ENCODE measurements around the gene ZNF143.
"Not testable (repeated sequence)": the region's sequence is repeated elsewhere in the genome, so short reads cannot be mapped to it uniquely, and the experiment has no call there.

The ZNF143 gene

GRCh38 chr11:9460322-9461062 lies at the start of gene ZNF143:
TSS of gene ZNF143 (plus strand) at chr11:9461012. CDS start at chr11:9471309, 10,297 bp downstream.
- peak; percentile 98 to 100 (median 100) for DNase-seq

- DNase-seq, result no peak
Observed at GRCh38 chr11:9428706-9429105, 32.1 kb upstream of the ZNF143 start.

GRCh38 chr11:9438611-9439010 lies 22.2 kb upstream of the ZNF143 start:
- DNase-seq, result no peak

GRCh38 chr11:9446230-9446629 lies 14.6 kb upstream of the ZNF143 start:
- DNase-seq, result no peak

- no peak for DNase-seq
Observed at GRCh38 chr11:9448576-9449352, 12.0 kb upstream of the ZNF143 start.

- not testable (repeated sequence) for DNase-seq
Observed at GRCh38 chr11:9452023-9452422, 8.8 kb upstream of the ZNF143 start.

GRCh38 chr11:9455722-9456121 lies 5.1 kb upstream of the ZNF143 start:
- DNase-seq, result no peak

GRCh38 chr11:9459667-9460321 lies 1.0 kb upstream of the ZNF143 start:
- DNase-seq, result peak in 1 of 6 experiments; percentile 62

- DNase-seq, result peak in 5 of 6 experiments; percentile 71 to 93 (median 78)
Observed at GRCh38 chr11:9461063-9461759, 399 bp downstream of the ZNF143 start.

GRCh38 chr11:9461760-9462134 lies 935 bp downstream of the ZNF143 start:
- peak in 3 of 6 experiments; percentile 6 to 50 (median 35) for DNase-seq

- DNase-seq, result no peak
Observed at GRCh38 chr11:9462172-9462799, 1.5 kb downstream of the ZNF143 start.

- DNase-seq, result no peak
Observed at GRCh38 chr11:9462806-9463537, 2.2 kb downstream of the ZNF143 start.

GRCh38 chr11:9470765-9471164 lies 10.0 kb downstream of the ZNF143 start:
- no peak for DNase-seq

GRCh38 chr11:9473408-9473807 lies 12.6 kb downstream of the ZNF143 start:
- no peak for DNase-seq

GRCh38 chr11:9479899-9480298 lies 19.1 kb downstream of the ZNF143 start:
- no peak for DNase-seq

- no peak for DNase-seq
Observed at GRCh38 chr11:9489080-9489765, 28.4 kb downstream of the ZNF143 start.

GRCh38 chr11:9490376-9490775 lies 29.6 kb downstream of the ZNF143 start:
- DNase-seq, result no peak

- no peak for DNase-seq
Observed at GRCh38 chr11:9493492-9493891, 32.7 kb downstream of the ZNF143 start.

- DNase-seq, result no peak
Observed at GRCh38 chr11:9494316-9494715, 33.5 kb downstream of the ZNF143 start.

- no peak for DNase-seq
Observed at GRCh38 chr11:9495803-9496514, 35.1 kb downstream of the ZNF143 start.

Measured in stimulated activated naive CD4-positive, alpha-beta T cell (primary cell).